MM.1S (cell line): ENCODE measurements around the gene USP49.

Source experiments
- EZH2 ChIP-seq: fragments of 300-600 bp; sonication (generic); optimal IDR thresholded peaks from 2 replicates; pipeline ENCODE3; 2017; ENCODE audit warnings: low read depth, mild to moderate bottlenecking, antibody characterized with exemption, low read length, mixed read lengths
- EZH2phosphoT487 ChIP-seq: fragments of 300-600 bp; sonication (generic); IDR thresholded peaks from 2 replicates; pipeline ENCODE4 v1.6.1; 2018; ENCODE audit warnings: antibody characterized with exemption, low read length
- TF ChIP-seq, protein P1 (sequence below): fragments of 300-600 bp; sonication (generic); IDR thresholded peaks from 2 replicates; pipeline ENCODE4 v1.5.1; 2016; ENCODE audit warnings: antibody characterized with exemption, low read length, mixed read lengths

DNA sequence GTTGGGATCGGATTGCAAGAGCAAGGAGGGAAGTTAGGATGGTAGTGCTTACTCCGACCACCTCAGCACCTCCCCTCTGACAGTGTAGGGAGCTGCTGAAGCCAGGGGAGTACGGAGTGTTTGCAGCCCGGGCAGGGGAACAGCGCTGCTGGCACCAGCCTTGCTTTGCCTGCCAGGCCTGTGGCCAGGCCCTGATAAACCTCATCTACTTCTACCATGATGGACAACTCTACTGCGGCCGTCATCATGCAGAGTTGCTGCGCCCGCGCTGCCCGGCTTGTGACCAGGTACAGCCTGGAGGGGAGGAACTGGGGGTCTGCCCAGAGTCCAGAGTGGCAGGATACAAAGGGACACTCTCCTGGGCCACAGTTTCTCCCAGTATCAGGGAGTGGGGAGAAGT lies 109.9 kb downstream of the USP49 start:
- TF ChIP-seq, protein P1, sequence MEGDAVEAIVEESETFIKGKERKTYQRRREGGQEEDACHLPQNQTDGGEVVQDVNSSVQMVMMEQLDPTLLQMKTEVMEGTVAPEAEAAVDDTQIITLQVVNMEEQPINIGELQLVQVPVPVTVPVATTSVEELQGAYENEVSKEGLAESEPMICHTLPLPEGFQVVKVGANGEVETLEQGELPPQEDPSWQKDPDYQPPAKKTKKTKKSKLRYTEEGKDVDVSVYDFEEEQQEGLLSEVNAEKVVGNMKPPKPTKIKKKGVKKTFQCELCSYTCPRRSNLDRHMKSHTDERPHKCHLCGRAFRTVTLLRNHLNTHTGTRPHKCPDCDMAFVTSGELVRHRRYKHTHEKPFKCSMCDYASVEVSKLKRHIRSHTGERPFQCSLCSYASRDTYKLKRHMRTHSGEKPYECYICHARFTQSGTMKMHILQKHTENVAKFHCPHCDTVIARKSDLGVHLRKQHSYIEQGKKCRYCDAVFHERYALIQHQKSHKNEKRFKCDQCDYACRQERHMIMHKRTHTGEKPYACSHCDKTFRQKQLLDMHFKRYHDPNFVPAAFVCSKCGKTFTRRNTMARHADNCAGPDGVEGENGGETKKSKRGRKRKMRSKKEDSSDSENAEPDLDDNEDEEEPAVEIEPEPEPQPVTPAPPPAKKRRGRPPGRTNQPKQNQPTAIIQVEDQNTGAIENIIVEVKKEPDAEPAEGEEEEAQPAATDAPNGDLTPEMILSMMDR: no peak
- TF ChIP-seq EZH2phosphoT487 (no peak), EZH2 (no peak)
